Panc1 (cell line): ENCODE data around the gene GC.

Experiments
- CTCF ChIP-seq: fragments of 450-650 bp; IDR thresholded peaks from 2 replicates; pipeline ENCODE4 v1.5.1; 2017; ENCODE audit warnings: mild to moderate bottlenecking
- POLR2AphosphoS5 ChIP-seq: IDR thresholded peaks from 2 replicates; pipeline ENCODE4 v1.6.1; 2012; ENCODE audit warnings: mild to moderate bottlenecking, low read depth, low read length, moderate library complexity
- REST ChIP-seq, 2 experiments: IDR thresholded peaks; 2 replicates each; pipeline ENCODE4 v1.6.1; 2011 to 2012; ENCODE audit warnings: low read depth in 2 of 2, control low read depth in 1 of 2, low read length in 1 of 2, mild to moderate bottlenecking in 1 of 2, moderate library complexity in 1 of 2; ENCODE audit not compliant: insufficient read depth in 1 of 2
- SIN3A ChIP-seq: IDR thresholded peaks from 2 replicates; pipeline ENCODE4 v1.6.1; 2012; ENCODE audit warnings: low read depth, mild to moderate bottlenecking, low read length, moderate library complexity, borderline replicate concordance; ENCODE audit not compliant: insufficient read depth
- TCF7L2 ChIP-seq: IDR thresholded peaks from 2 replicates; pipeline ENCODE4 v1.6.1; 2011; ENCODE audit warnings: mild to moderate bottlenecking, low read depth, low read length, inconsistent platforms

- TF ChIP-seq CTCF (no peak), POLR2AphosphoS5 (no peak), REST (IDR thresholded peaks at IDR 0.05; ENCODE audit: insufficient read depth in 1 of 2, low read depth in 2 of 2, low read length in 1 of 2) (no peak), SIN3A (no peak), TCF7L2 (no peak)
These were observed 14.4 kb downstream of the GC start for GRCh38 chr4:71769434-71769833.
